GM19043 (cell line): ENCODE data around the gene DARS1.
"Not testable (repeated sequence)": the region's sequence is repeated elsewhere in the genome, so short reads cannot be mapped to it uniquely, and the experiment has no call there.

Experiments used
- ATAC-seq: cut with Tn5 transposase; IDR thresholded peaks from one replicate; pipeline ENCODE4 v1.9.1; 2021; ENCODE audit warnings: low read depth; ENCODE audit not compliant: unreplicated experiment

Gene DARS1

DNA sequence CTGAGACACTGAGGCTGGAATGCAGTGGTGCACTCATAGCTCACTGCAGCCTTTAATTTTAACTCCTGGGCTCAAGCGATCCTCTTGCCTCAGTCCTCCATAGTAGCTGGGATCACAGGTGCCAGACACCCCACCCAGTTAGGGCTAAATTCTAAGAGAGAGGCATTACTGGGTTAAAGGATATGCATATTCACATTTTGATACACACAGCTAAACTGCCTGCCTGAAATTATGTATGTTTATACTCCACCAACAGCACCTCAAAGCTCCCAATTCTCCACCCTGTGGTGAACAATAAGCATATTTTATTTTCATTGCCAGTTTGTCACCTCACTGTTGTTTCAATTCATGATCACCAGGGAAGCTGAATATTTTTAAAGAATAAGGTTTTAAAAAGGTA is 90.5 kb downstream of the DARS1 start:
- no peak for ATAC-seq

DNA sequence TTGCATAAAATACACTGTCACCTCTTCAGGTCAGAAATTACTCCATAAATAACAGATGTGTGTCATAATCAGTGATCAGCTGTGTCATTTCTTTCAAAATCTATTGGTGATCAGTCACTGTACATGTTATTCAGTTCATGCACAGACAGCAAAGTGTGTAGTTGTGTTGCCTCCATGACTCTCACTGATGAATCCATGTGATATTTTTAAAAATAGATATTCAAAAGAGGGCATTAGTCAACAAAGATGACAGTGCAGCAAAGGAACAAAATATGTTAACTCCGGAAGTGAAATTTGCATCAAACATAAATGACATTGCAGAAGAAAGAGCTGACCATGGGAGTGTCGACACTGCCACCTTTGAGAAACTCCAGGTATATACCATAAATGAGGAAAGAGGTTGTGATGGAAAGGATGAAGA is 92.0 kb downstream of the DARS1 start:
- no peak for ATAC-seq

DNA sequence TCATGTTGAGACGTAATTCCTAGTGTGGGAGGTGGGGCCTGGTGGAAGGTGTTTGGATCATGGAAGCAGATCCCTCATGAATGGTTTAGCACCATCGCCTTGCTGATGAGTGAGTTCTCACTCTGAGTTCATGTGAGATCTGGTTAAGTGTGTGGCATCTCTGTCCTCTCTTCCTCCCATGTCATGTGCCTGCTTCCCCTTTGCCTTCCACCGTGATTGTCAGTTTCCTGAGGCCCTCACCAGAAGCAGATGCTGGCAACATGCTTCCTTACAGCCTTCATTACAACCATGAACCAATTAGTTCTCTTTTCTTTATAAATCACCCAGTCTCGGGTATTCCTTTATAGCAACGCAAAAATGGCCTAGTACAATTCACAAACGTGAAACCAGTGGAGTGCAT is 94.6 kb downstream of the DARS1 start:
- no peak for ATAC-seq

DNA sequence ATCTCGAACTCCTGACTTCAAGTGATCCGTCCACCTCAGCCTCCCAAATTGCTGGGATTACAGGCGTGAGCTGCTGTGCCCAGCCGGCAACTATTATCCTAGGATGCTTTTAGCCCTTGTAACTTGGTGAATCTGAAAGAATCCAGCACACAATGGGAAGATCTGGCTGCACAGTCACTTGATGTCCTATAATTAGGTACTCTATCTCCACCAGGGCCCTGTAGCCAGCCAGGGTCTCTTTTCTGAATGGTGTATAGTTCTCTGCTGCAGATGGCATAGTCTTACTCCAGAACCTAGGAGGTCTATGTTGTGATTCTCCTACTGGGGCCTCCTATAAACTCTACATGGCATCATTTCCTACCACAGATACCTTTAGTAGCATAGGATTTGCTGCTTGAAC is 95.3 kb downstream of the DARS1 start:
- no peak for ATAC-seq

- not testable (repeated sequence) for ATAC-seq
These were observed 96.8 kb downstream of the DARS1 start for GRCh38 chr2:135888587-135888986.

GRCh38 chr2:135885709-135886108 is 99.7 kb downstream of the DARS1 start:
- no peak for ATAC-seq

DNA sequence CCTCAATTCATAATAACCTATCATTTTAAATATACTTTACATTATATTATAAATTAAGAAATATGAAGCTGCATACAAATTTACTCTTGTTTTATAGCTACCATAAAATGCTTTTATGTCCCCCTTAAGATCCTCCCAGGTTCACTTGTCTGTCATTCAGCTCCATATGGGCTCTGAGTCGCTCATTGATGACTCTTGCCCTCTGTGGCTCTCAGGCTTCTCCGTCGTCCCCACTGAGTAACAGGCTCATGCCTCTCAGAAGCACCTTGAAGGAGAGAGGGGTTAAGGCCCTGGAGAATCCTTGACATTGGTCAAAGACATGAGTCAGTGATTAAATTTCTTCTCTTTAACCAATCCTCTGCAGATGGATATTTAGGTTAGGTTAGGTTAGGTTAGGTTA is 103.0 kb downstream of the DARS1 start:
- ATAC-seq = no peak

DNA sequence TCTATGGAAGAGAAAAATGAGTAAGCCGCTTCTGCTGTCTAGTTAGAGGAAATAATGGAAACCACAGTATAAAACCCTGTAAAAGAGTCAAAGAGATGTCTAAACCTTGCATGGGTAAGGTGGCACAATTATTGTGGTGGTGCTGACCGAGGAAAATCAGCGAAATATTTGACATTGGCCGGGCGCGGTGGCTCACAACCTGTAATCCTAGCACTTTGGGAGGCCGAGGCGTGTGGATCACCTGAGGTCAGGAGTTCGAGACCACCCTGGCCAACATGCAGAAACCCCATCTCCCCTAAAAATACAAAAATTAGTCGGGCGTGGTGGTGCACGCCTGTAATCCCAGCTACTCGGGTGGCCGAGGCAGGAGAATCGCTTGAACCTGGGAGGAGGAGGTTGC is 108.7 kb downstream of the DARS1 start:
- ATAC-seq = not testable (repeated sequence)

DNA sequence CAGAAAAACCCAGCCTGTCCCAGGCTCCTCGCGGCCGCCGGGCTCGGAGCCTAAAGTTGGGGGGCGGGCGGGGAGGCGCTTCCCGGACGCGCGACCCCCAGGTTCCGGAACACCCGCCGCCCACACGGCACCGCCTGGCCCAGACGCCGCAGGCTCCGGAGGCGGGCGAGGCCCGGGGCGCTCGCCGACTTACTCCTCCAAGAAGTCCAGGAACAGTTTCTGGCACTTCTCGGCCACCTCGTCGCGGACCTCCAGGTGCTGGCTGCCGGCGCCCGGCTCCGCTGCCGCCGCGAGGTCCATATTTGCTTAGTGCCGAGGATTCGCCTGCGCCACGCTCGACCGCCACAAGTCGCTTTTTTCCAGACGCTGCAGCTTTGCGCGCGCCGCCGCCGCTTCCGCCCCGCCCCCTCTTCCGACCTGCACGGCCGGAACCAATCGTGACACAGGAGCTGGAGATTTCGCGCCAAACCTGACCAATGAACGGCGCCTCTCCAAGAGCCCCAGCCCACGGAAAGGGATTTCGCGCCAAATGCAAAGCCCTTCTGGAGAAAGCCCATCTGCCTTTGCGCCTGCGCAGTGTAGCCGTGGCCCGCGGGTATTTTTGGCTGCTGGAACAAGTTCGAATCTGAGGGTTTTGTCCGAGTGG is 109.2 kb downstream of the DARS1 start, which contains the start of gene MCM6:
Gene MCM6 (minus strand): TSS at position 378 of the 646 bp plus-strand sequence. CDS start 78 bp downstream, at position 300.
- peak; percentile 95 for ATAC-seq

GRCh38 chr2:135875491-135876065 is 109.8 kb downstream of the DARS1 start:
- ATAC-seq = peak; percentile 54

DNA sequence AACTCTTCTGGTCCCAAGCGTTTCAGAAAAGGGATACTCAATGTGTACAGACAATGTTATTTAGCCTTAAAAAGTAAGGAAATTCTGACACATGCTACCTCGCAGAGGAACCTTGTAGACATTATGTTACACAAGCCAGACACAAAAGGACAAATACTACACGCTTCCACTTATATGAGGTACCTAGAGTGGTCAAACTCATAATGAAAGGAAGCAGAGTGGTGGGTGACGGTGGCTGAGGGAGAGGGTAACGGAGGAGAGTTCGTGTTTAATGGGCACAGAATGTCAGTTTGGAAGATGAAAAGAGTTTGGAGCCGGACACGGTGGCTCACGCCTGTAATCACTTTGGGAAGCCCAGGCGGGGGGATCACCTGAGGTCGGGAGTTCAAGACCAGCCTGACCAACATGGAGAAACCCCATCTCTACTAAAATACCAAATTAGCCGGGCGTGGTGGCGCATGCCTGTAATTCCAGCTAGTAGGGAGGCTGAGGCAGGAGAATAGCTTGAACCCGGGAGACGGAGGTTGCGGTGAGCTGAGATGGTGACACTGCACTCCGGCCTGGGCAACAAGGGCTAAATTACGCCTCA is 110.6 kb downstream of the DARS1 start:
- no peak for ATAC-seq

GRCh38 chr2:135870571-135870970 is 114.9 kb downstream of the DARS1 start:
- ATAC-seq = no peak

DNA sequence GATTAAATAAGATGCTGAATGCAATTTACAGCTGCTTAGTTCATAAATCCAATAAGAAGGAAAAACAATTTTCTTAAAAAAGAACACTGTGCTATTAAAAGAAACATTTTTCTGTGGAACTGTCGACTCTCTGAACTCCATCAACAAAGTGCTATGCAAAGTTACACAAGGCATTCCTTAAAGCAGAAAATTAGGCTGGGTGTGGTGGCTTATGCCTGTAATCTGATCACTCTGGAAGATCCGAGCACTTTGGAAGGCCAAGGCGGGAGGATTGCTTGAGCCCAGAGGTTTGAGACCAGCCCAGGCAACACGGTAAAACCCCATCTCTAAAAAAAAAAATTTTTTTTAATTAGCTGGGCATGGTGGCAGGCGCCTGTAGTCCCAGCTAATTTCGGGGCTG is 122.2 kb downstream of the DARS1 start:
- no peak for ATAC-seq

GRCh38 chr2:135862718-135863117 is 122.7 kb downstream of the DARS1 start:
- no peak for ATAC-seq
